K562 (cell line): ENCODE results near the gene EGF. TPM values are rescaled to one million over a fixed set of nuclear protein-coding genes. Genes with fewer than 3 reads are reported as not detected.

Experiments used
- BRD4 ChIP-seq: fragments of 200-600 bp; sonication (generic); IDR thresholded peaks from 2 replicates; pipeline ENCODE4 v1.6.1; 2017; ENCODE audit warnings: inconsistent platforms
- IRF9 ChIP-seq: fragments of 450-650 bp; IDR thresholded peaks from 2 replicates; pipeline ENCODE4 v1.6.1; 2016; ENCODE audit warnings: missing biosample characterization, missing genetic modification characterization
- PRDM10 ChIP-seq: fragments of 450-650 bp; IDR thresholded peaks from 2 replicates; pipeline ENCODE4 v1.6.1; 2018; ENCODE audit not compliant: partially characterized antibody
- TAL1 ChIP-seq: fragments of 450-650 bp; IDR thresholded peaks from 2 replicates; pipeline ENCODE4 v1.6.1; 2016; ENCODE audit warnings: mild to moderate bottlenecking
- WHSC1 ChIP-seq: IDR thresholded peaks from one replicate; pipeline ENCODE4 v1.6.1; 2012; ENCODE audit warnings: low read length, control low read depth, inconsistent platforms
- ZNF639 ChIP-seq, 2 experiments: fragments of 200-800 bp in 1 of 2; sonication (Bioruptor generic) in 1 of 2; sonication (generic) in 1 of 2; formaldehyde crosslinking in 1 of 2; IDR thresholded peaks in 1 of 2; conservative IDR thresholded peaks in 1 of 2; 2 replicates each; pipeline versions ENCODE4 v1.5.0 to v1.6.1; 2016 to 2020; ENCODE audit warnings: missing compliant biosample characterization in 1 of 2, missing genetic modification characterization in 1 of 2, missing genetic modification reagents in 1 of 2
- polyA plus RNA-seq, 8 experiments: library from polyadenylated mRNA; depleted of rRNA in 4 of 8; stranded (reverse) in 5 of 8; unstranded in 3 of 8; fragments of >200 nt; fragmentation: Nextera tagmentation in 2 of 8; fragmentation: Illumina TruSeq in 1 of 8; extraction: Ambion mirVana in 2 of 8; extraction: Trizol in 1 of 8; gene quantifications; 2 replicates each; pipeline versions ENCODE4 v1.2.1 to v1.2.3, GENCODE V29; 2011 to 2014; ENCODE audit warnings: inconsistent platforms in 1 of 8, missing spikeins in 1 of 8
- total RNA-seq, 7 experiments: library from RNA; depleted of rRNA in 6 of 7; stranded (reverse); fragments of >200 nt in 6 of 7; fragmentation: Illumina TruSeq in 2 of 7; extraction: Trizol in 2 of 7; gene quantifications; 2 replicates each; pipeline versions ENCODE4 v1.2.1 to v1.2.3, GENCODE V29; 2011 to 2021; ENCODE audit warnings: low replicate concordance in 1 of 7

The EGF gene
- total and polyA plus RNA-seq, 9 of the 15 experiments (the other 6 are each of a cell fraction or from before 2014, with no cell fraction given): 0.32 to 3.1 (median 1.3) TPM

GRCh38 chr4:109872950-109873656, 39.6 kb upstream of the EGF start (continued):
- no peak for TF ChIP-seq ZNF639 (CRISPR knock-in tag; conservative IDR thresholded peaks at IDR 0.05 in 1 of 2, IDR thresholded peaks at IDR 0.05 in 1 of 2)
- no peak for TF ChIP-seq BRD4
- no peak for TF ChIP-seq IRF9
- TF ChIP-seq PRDM10: no peak
- TF ChIP-seq TAL1: no peak
- TF ChIP-seq WHSC1: no peak
